HepG2 (cell line): Measurements from ENCODE around the gene ATP11C. TPM values are rescaled to one million over a fixed set of nuclear protein-coding genes. Genes with fewer than 3 reads are reported as not detected.

Source experiments
- ATAC-seq: fragments of 200-7000 bp; cut with Tn5 transposase; 3 replicates; pipeline ENCODE4 v1.9.1; 2020; ENCODE audit warnings: mild to moderate bottlenecking, moderate library complexity
- BruUV-seq: library from RNA; stranded (reverse); fragments of 400-500 nt; replicated peaks from 2 replicates; lab custom pipeline; 2021; lab: Mats Ljungman, UMichigan
- CTCF ChIA-PET: fragments of 300-600 bp; formaldehyde crosslinking; extraction: SDS; loops from one replicate; lab custom pipeline; 2021; ENCODE audit warnings: low total read pairs, inconsistent platforms, low intra/inter-chr PET ratio; lab: Yijun Ruan, JAX
- POLR2A ChIA-PET: fragments of 350-600 bp; sonication (Branson Sonifier 250); formaldehyde crosslinking; loops from one replicate; lab custom pipeline; 2020; ENCODE audit warnings: antibody characterized with exemption, inconsistent platforms; lab: Yijun Ruan, JAX
- DNase-seq: peaks from one replicate; pipeline ENCODE4 v3.0.0-alpha.2; 2015; ENCODE audit warnings: low spot score
- FAIRE-seq: peaks from 3 replicates; lab custom pipeline; 2011; peaks lifted over from hg19 to GRCh38; lab: Jason Lieb, UNC
- H2AFZ ChIP-seq: one replicate; pipeline ENCODE4 v1.6.1; 2011; ENCODE audit warnings: low read length, inconsistent platforms
- H3K27ac ChIP-seq: fragments of 300-600 bp; 3 replicates; pipeline ENCODE4 v1.8.0; 2011; ENCODE audit warnings: mixed run types, mild to moderate bottlenecking, mixed read lengths, low read length, inconsistent platforms; ENCODE audit not compliant: insufficient read depth; ENCODE audit errors: extremely low read length
- H3K27me3 ChIP-seq, 2 experiments: fragments of 200-600 bp in 1 of 2; 2 replicates in 1 of 2; 3 replicates in 1 of 2; pipeline versions ENCODE4 v1.6.0 to v1.8.0; 2011; ENCODE audit warnings: low read length in 2 of 2, mild to moderate bottlenecking in 2 of 2, moderate library complexity in 2 of 2, inconsistent platforms in 1 of 2; ENCODE audit not compliant: insufficient read depth in 2 of 2, control insufficient read depth in 1 of 2
- H3K36me3 ChIP-seq, 2 experiments: fragments of 200-600 bp in 1 of 2; replicated peaks in 1 of 2; 2 replicates in 1 of 2; 3 replicates in 1 of 2; pipeline versions ENCODE4 v1.5.1 to v1.8.0; 2011; ENCODE audit warnings: low read length in 2 of 2, inconsistent platforms in 1 of 2; ENCODE audit not compliant: insufficient read depth in 2 of 2, control insufficient read depth in 1 of 2
- H3K4me1 ChIP-seq: 2 replicates; pipeline ENCODE4 v1.5.1; 2012; ENCODE audit warnings: low read length, inconsistent platforms; ENCODE audit not compliant: insufficient read depth
- H3K4me2 ChIP-seq: 2 replicates; pipeline ENCODE4 v1.6.0; 2011; ENCODE audit warnings: low read depth, low read length, inconsistent platforms
- H3K4me3 ChIP-seq, 3 experiments: fragments of 200-600 bp in 1 of 3; sonication (generic), shearing (Covaris generic) in 1 of 3; replicated peaks in 1 of 3; 2 replicates each; pipeline ENCODE4 v1.5.1; 2011 to 2016; ENCODE audit warnings: low read length in 3 of 3, inconsistent platforms in 2 of 3, low read depth in 2 of 3, mild to moderate bottlenecking in 2 of 3, control low read depth in 1 of 3, mixed read lengths in 1 of 3; ENCODE audit not compliant: insufficient read depth in 1 of 3
- H3K79me2 ChIP-seq: one replicate; pipeline ENCODE4 v1.6.1; 2011; ENCODE audit warnings: low read length, inconsistent platforms; ENCODE audit not compliant: insufficient read depth
- H3K9ac ChIP-seq: 2 replicates; pipeline ENCODE4 v1.6.0; 2011; ENCODE audit warnings: mild to moderate bottlenecking, low read depth, low read length, inconsistent platforms; ENCODE audit not compliant: insufficient read depth
- H3K9me3 ChIP-seq: 2 replicates; pipeline ENCODE4 v1.5.1; 2012; ENCODE audit warnings: mild to moderate bottlenecking, low read length
- H4K20me1 ChIP-seq: 2 replicates; pipeline ENCODE4 v1.6.0; 2011; ENCODE audit warnings: inconsistent platforms, mild to moderate bottlenecking, low read length, moderate library complexity; ENCODE audit not compliant: insufficient read depth
- BRCA1 ChIP-seq: sonication (generic); formaldehyde crosslinking; IDR thresholded peaks from 2 replicates; pipeline ENCODE4 v1.4.0; 2020; ENCODE audit warnings: missing genetic modification reagents
- E2F2 ChIP-seq: sonication (generic); formaldehyde crosslinking; IDR thresholded peaks from 2 replicates; pipeline ENCODE4 v1.4.0; 2020; ENCODE audit warnings: missing genetic modification reagents, borderline replicate concordance
- GFI1 ChIP-seq: sonication (generic); formaldehyde crosslinking; IDR thresholded peaks from 2 replicates; pipeline ENCODE4 v1.5.0; 2020; ENCODE audit warnings: missing genetic modification reagents, mild to moderate bottlenecking, borderline replicate concordance
- JUND ChIP-seq: sonication (generic); formaldehyde crosslinking; IDR thresholded peaks from 2 replicates; pipeline ENCODE4 v1.8.0; 2022; ENCODE audit warnings: mild to moderate bottlenecking, missing genetic modification reagents
- MTA1 ChIP-seq: sonication (generic); formaldehyde crosslinking; IDR thresholded peaks from 2 replicates; pipeline ENCODE4 v1.4.0; 2020; ENCODE audit warnings: missing genetic modification reagents, mild to moderate bottlenecking, borderline replicate concordance
- SMARCE1 ChIP-seq: fragments of 450-650 bp; IDR thresholded peaks from 2 replicates; pipeline ENCODE4 v1.6.1; 2017; ENCODE audit warnings: borderline replicate concordance
- ZNF10 ChIP-seq: sonication (generic); formaldehyde crosslinking; IDR thresholded peaks from 2 replicates; pipeline ENCODE4 v1.4.0; 2020; ENCODE audit warnings: mild to moderate bottlenecking, low read depth, missing genetic modification reagents, borderline replicate concordance
- ZNF605 ChIP-seq: sonication (generic); formaldehyde crosslinking; IDR thresholded peaks from 2 replicates; pipeline ENCODE4 v1.8.0; 2022; ENCODE audit warnings: mild to moderate bottlenecking, missing genetic modification reagents
- ZNF770 ChIP-seq: sonication (generic); formaldehyde crosslinking; IDR thresholded peaks from 2 replicates; pipeline ENCODE4 v1.5.0; 2020; ENCODE audit warnings: mild to moderate bottlenecking, missing genetic modification reagents
- WGBS: methylation state at CpG from one replicate; pipeline ENCODE4 v1.1.6; 2017; ENCODE audit warnings: low lambda C conversion rate; 5-methylcytosine and 5-hydroxymethylcytosine counted together
- in situ Hi-C: cut with HindIII; loops from 2 replicates; pipeline ENCODE4 v1.10.0; 2017; ENCODE audit warnings: low pct_unique_long_range_greater_than_20kb; ENCODE audit not compliant: extremely low pct_ligation_motif_present
- intact Hi-C: fragments of 100-400 bp; cut with micrococcal nuclease; formaldehyde crosslinking; loops from one replicate; pipeline ENCODE4 v1.10.0; 2022; ENCODE audit not compliant: unreplicated experiment
- polyA plus RNA-seq, 8 experiments: library from polyadenylated mRNA; depleted of rRNA in 3 of 8; stranded (reverse) in 7 of 8; unstranded in 1 of 8; fragments of >200 nt; fragmentation: Illumina TruSeq in 4 of 8; extraction: Trizol in 4 of 8; gene quantifications; 2 replicates each; pipeline versions ENCODE4 v1.2.1 to v1.2.3, GENCODE V29; 2011 to 2016; ENCODE audit warnings: low read depth in 4 of 8, missing spikeins in 1 of 8, mixed read lengths in 1 of 8; ENCODE audit not compliant: insufficient read depth in 1 of 8
- total RNA-seq, 5 experiments: library from RNA; depleted of rRNA; stranded (reverse); fragments of >200 nt; fragmentation: Illumina TruSeq; extraction: Trizol; gene quantifications; 2 replicates each; pipeline ENCODE4 v1.2.3, GENCODE V29; 2016; ENCODE audit warnings: low read depth in 1 of 5

The ATP11C gene
- total and polyA plus RNA-seq, 2 of the 13 experiments (the other 11 are each of a cell fraction or from before 2014, with no cell fraction given) = 8.5 to 16.9 TPM

DNA sequence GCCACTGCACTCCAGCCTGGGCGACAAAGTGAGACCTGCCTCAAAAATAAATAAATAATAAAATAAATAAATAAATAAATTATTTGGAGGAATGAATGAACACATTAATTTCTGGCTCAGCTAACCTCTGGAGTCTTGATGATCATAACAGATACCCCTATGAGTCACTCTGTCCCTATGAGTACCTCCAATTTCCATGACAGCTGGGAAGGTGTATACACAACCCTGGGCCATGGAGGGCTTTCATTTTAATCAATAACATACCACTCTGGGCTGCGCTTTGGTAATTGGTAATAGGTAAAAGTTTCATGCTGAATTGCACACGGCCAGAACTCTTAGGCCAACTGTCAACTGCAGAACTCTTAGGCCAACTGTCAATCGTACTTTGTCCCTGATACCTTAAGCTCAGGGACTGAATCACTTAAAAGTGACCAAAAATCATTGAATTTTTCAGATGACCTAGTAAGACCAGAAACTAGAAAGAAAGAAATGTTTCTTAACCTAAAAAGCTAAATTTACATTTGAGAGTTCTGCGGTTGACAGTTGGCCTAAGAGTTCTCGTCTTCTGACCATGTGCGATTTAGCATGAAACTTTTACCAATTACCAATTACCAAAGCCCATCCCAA is 112.4 kb downstream of the ATP11C start (continued):
- no peak for TF ChIP-seq BRCA1
- no peak for TF ChIP-seq GFI1 (CRISPR knock-in tag)

DNA sequence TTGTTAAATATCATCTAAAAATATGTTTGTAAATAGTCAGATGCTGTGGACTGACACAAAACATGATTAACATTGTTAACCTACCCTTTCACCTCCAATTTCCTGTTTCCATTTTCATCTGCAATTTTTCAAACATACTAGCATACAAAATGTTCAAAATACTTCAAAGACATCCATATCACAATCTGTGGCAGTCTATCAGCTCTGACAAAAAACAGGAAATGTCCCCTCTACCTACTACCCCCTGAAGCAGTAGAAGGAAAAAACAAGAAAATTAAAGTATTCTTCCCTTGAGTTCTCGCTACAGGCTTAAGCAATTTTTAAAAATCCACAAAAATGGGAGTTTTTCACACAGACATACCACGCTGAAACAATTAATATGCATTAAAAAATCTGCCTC is 116.6 kb downstream of the ATP11C start:
- in situ Hi-C loops = no loop called here
- no peak for FAIRE-seq
- 98% methylated on average over 2 of the region's 2 CpGs for WGBS
- Histone ChIP-seq H3K27ac (no peak overlapping the region), H3K36me3 (no peaks in the 10 kb centered on the region), H2AFZ (no peak overlapping the region), H3K4me2 (no peak overlapping the region), H3K4me1 (no peaks in the 10 kb centered on the region)
- no TSS peak for BruUV-seq
- TF ChIP-seq E2F2 (CRISPR knock-in tag) (no peak), ZNF10 (no peak), MTA1 (CRISPR knock-in tag) (no peak), SMARCE1 (no peak), ZNF770 (CRISPR knock-in tag) (no peak), JUND (CRISPR knock-in tag) (no peak), ZNF605 (CRISPR knock-in tag) (no peak)
- TF ChIP-seq, all 625 proteins: peak for 0
- Histone ChIP-seq H3K9ac (no peak overlapping the region), H3K27me3 (no peaks in the 10 kb centered on the region), H3K9me3 (no peaks in the 10 kb centered on the region), H3K4me3 (no peak overlapping the region), H4K20me1 (no peaks in the 10 kb centered on the region), H3K79me2 (no peaks in the 10 kb centered on the region)
- ATAC-seq (no peak), DNase-seq (no peak)
- intact Hi-C loops = no loop called here
- ChIA-PET POLR2A (no interaction called here), CTCF (no interaction called here)
